K562 (cell line): ENCODE results near the gene LYG2. TPM values are rescaled to one million over a fixed set of nuclear protein-coding genes. Genes with fewer than 3 reads are reported as not detected.

Source experiments
- ATAC-seq: fragments of 200-7000 bp; cut with Tn5 transposase; 3 replicates; pipeline ENCODE4 v1.9.1; 2020; ENCODE audit warnings: moderate library complexity
- BruUV-seq: library from RNA; stranded (reverse); fragments of 400-500 nt; replicated peaks from 2 replicates; lab custom pipeline; 2021; lab: Mats Ljungman, UMichigan
- CTCF ChIA-PET: fragments of 300-600 bp; formaldehyde crosslinking; extraction: SDS; loops from one replicate; lab custom pipeline; 2021; ENCODE audit warnings: low intra/inter-chr PET ratio; lab: Yijun Ruan, JAX
- POLR2A ChIA-PET: fragments of 300-600, 350-650 bp; sonication (Branson Sonifier 250); formaldehyde crosslinking; extraction: SDS; loops from one replicate; lab custom pipeline; 2021; ENCODE audit warnings: antibody characterized with exemption, inconsistent platforms; lab: Yijun Ruan, JAX
- DNase-seq, 4 experiments: peaks; one replicate each; pipeline versions ENCODE4 v3.0.0 to v3.0.0-alpha.2; 2011 to 2018; ENCODE audit warnings: low spot score in 3 of 4, mixed read lengths in 3 of 4; ENCODE audit errors: extremely low read depth in 1 of 4
- FAIRE-seq: peaks from 2 replicates; lab custom pipeline; 2011; peaks lifted over from hg19 to GRCh38; lab: Jason Lieb, UNC
- H2AFZ ChIP-seq: 2 replicates; pipeline ENCODE4 v1.6.0; 2011; ENCODE audit warnings: low read depth, low read length, control low read depth, inconsistent platforms
- H3K27ac ChIP-seq: fragments of 200-600 bp; 3 replicates; pipeline ENCODE4 v1.8.0; 2011; ENCODE audit warnings: low read depth, mild to moderate bottlenecking, control low read depth, inconsistent platforms, low read length, moderate library complexity, mixed read lengths; ENCODE audit errors: extremely low read depth
- H3K27me3 ChIP-seq, 2 experiments: fragments of 300-600 bp in 1 of 2; 2 replicates in 1 of 2; 3 replicates in 1 of 2; pipeline versions ENCODE4 v1.6.0 to v1.8.0; 2011; ENCODE audit warnings: inconsistent platforms in 2 of 2, low read length in 2 of 2, mild to moderate bottlenecking in 1 of 2, mixed read lengths in 1 of 2, moderate library complexity in 1 of 2; ENCODE audit not compliant: control insufficient read depth in 2 of 2, insufficient read depth in 2 of 2
- H3K36me3 ChIP-seq: fragments of 300-600 bp; 3 replicates; pipeline ENCODE4 v1.8.0; 2011; ENCODE audit warnings: mild to moderate bottlenecking, low read length, inconsistent platforms; ENCODE audit not compliant: control insufficient read depth, insufficient read depth
- H3K4me1 ChIP-seq, 2 experiments: fragments of 200-600 bp in 1 of 2; replicated peaks in 1 of 2; 2 replicates in 1 of 2; 3 replicates in 1 of 2; pipeline versions ENCODE4 v1.5.1 to v1.8.0; 2011; ENCODE audit warnings: inconsistent platforms in 2 of 2, low read length in 2 of 2, mild to moderate bottlenecking in 1 of 2, mixed read lengths in 1 of 2, moderate library complexity in 1 of 2; ENCODE audit not compliant: control insufficient read depth in 2 of 2, insufficient read depth in 2 of 2
- H3K4me2 ChIP-seq: 2 replicates; pipeline ENCODE4 v1.6.1; 2011; ENCODE audit warnings: low read length, control low read depth, inconsistent platforms, mixed read lengths; ENCODE audit not compliant: insufficient read depth
- H3K4me3 ChIP-seq: fragments of 200-600 bp; sonication (generic), shearing (Covaris generic); 2 replicates; pipeline ENCODE4 v1.5.1; 2016; ENCODE audit warnings: control low read depth, inconsistent platforms
- H3K79me2 ChIP-seq: fragments of 200-600 bp; 3 replicates; pipeline ENCODE4 v1.8.0; 2011; ENCODE audit warnings: low read length, inconsistent platforms; ENCODE audit not compliant: control insufficient read depth, insufficient read depth
- H3K9ac ChIP-seq, 2 experiments: 2 replicates each; pipeline versions ENCODE4 v1.6.0 to v1.6.1; 2011; ENCODE audit warnings: low read depth in 2 of 2, low read length in 2 of 2, control low read depth in 1 of 2, inconsistent platforms in 1 of 2, mild to moderate bottlenecking in 1 of 2, mixed read lengths in 1 of 2; ENCODE audit not compliant: insufficient read depth in 1 of 2
- H3K9me1 ChIP-seq: one replicate; pipeline ENCODE4 v1.6.0; 2011; ENCODE audit warnings: inconsistent platforms, mild to moderate bottlenecking, low read length, moderate library complexity; ENCODE audit not compliant: control insufficient read depth, insufficient read depth
- H3K9me3 ChIP-seq: replicated peaks from 2 replicates; pipeline ENCODE4 v1.5.1; 2011; ENCODE audit warnings: low read depth, low read length, inconsistent platforms; ENCODE audit not compliant: control insufficient read depth, insufficient read depth
- H4K20me1 ChIP-seq: replicated peaks from 2 replicates; pipeline ENCODE4 v1.6.1; 2011; ENCODE audit warnings: low read length, inconsistent platforms, mixed read lengths; ENCODE audit not compliant: control insufficient read depth, insufficient read depth
- BRD9 ChIP-seq: fragments of 450-650 bp; IDR thresholded peaks from 2 replicates; pipeline ENCODE4 v1.6.1; 2018; ENCODE audit warnings: low read depth; ENCODE audit not compliant: partially characterized antibody
- GMEB1 ChIP-seq: fragments of 250-450 bp; sonication (Bioruptor Pico); IDR thresholded peaks from 2 replicates; pipeline ENCODE4 v1.4.0; 2020; ENCODE audit warnings: mild to moderate bottlenecking
- TRIM28 ChIP-seq: fragments of 450-650 bp; IDR thresholded peaks from 2 replicates; pipeline ENCODE4 v1.6.1; 2017
- WGBS: fragments of 100-300 bp; shearing (Covaris generic); methylation state at CpG from one replicate; pipeline ENCODE4 v1.1.6; 2016; ENCODE audit warnings: low coverage, mixed read lengths; ENCODE audit not compliant: insufficient coverage; ENCODE audit errors: missing lambda C conversion rate; 5-methylcytosine and 5-hydroxymethylcytosine counted together
- in situ Hi-C: fragments of 300-500 bp; cut with MboI; formaldehyde crosslinking; loops from 4 replicates; pipeline ENCODE4 v1.15.0; 2018; ENCODE audit warnings: inconsistent platforms, mixed read lengths
- intact Hi-C: fragments of 100-400 bp; cut with micrococcal nuclease; formaldehyde crosslinking; loops from 2 replicates; pipeline ENCODE4 v1.14.2; 2022
- polyA plus RNA-seq, 8 experiments: library from polyadenylated mRNA; depleted of rRNA in 4 of 8; stranded (reverse) in 5 of 8; unstranded in 3 of 8; fragments of >200 nt; fragmentation: Nextera tagmentation in 2 of 8; fragmentation: Illumina TruSeq in 1 of 8; extraction: Ambion mirVana in 2 of 8; extraction: Trizol in 1 of 8; gene quantifications; 2 replicates each; pipeline versions ENCODE4 v1.2.1 to v1.2.3, GENCODE V29; 2011 to 2014; ENCODE audit warnings: inconsistent platforms in 1 of 8, missing spikeins in 1 of 8
- total RNA-seq, 7 experiments: library from RNA; depleted of rRNA in 6 of 7; stranded (reverse); fragments of >200 nt in 6 of 7; fragmentation: Illumina TruSeq in 2 of 7; extraction: Trizol in 2 of 7; gene quantifications; 2 replicates each; pipeline versions ENCODE4 v1.2.1 to v1.2.3, GENCODE V29; 2011 to 2021; ENCODE audit warnings: low replicate concordance in 1 of 7

The LYG2 gene
- total and polyA plus RNA-seq, 9 of the 15 experiments (the other 6 are each of a cell fraction or from before 2014, with no cell fraction given), result 0.15 to 0.21 (median 0.17) TPM; not detected in 6

- Histone ChIP-seq H3K4me2 (no peak overlapping the region), H3K79me2 (no peaks in the 10 kb centered on the region), H3K27ac (no peak overlapping the region), H3K9me1 (no peaks in the 10 kb centered on the region), H3K4me3 (no peak overlapping the region), H4K20me1 (no peaks in the 10 kb centered on the region), H3K9me3 (no peaks in the 10 kb centered on the region), H3K4me1 (no peaks in the 10 kb centered on the region), H2AFZ (no peak overlapping the region), H3K27me3 (no peaks in the 10 kb centered on the region), H3K9ac (no peak overlapping the region), H3K36me3 (no peaks in the 10 kb centered on the region)
- CTCF ChIA-PET, result no interaction called here
- POLR2A ChIA-PET, result no interaction called here
- WGBS, result 68% methylated on average over 5 of the region's 5 CpGs
- DNase-seq (no peak), ATAC-seq (no peak), FAIRE-seq (no peak)
- in situ Hi-C loops (no loop called here), intact Hi-C loops (no loop called here)
- BruUV-seq, result no TSS peak
- TF ChIP-seq TRIM28 (0 out of 2 replicates have a peak, but pooled peaks have one; percentile 59), BRD9 (no peak), GMEB1 (no peak)
Measured at GRCh38 chr2:99205491-99205890, 50.0 kb downstream of the LYG2 start.
